ENCODE results near the gene FRYL. TPM values are rescaled to one million over a fixed set of nuclear protein-coding genes. Genes with fewer than 3 reads are reported as not detected.

The FRYL gene
- total RNA-seq, 1 experiment from 2014 or later, result 47.7 TPM

GRCh38 chr4:48645225-48645794 lies 134.8 kb downstream of the FRYL start:
- H3K4me2 ChIP-seq (ENCODE audit: low read length), result no peak overlapping the region
- ATAC-seq, result no peak
- H2AFZ ChIP-seq (ENCODE audit: low read depth, low read length, poor library complexity, severe bottlenecking), result no peak overlapping the region
- BruUV-seq (replicated peaks), result no TSS peak
- H3K4me1 ChIP-seq (ENCODE audit: control insufficient read depth in 1 of 2, insufficient read depth in 2 of 2, low read length in 2 of 2), result no peaks in the 10 kb centered on the region
- no peaks in the 10 kb centered on the region for H4K20me1 ChIP-seq (ENCODE audit: insufficient read depth)
- H3K9ac ChIP-seq (ENCODE audit: low read length), result no peak overlapping the region
- H3K9me3 ChIP-seq (ENCODE audit: control insufficient read depth in 1 of 2, insufficient read depth in 1 of 2, low read depth in 1 of 2, low read length in 2 of 2), result no peaks in the 10 kb centered on the region
- H3K4me3 ChIP-seq (replicated peaks in 1 of 2; ENCODE audit: low read depth in 1 of 2, low read length in 2 of 2), result no peak overlapping the region
- TF ChIP-seq, protein P1, sequence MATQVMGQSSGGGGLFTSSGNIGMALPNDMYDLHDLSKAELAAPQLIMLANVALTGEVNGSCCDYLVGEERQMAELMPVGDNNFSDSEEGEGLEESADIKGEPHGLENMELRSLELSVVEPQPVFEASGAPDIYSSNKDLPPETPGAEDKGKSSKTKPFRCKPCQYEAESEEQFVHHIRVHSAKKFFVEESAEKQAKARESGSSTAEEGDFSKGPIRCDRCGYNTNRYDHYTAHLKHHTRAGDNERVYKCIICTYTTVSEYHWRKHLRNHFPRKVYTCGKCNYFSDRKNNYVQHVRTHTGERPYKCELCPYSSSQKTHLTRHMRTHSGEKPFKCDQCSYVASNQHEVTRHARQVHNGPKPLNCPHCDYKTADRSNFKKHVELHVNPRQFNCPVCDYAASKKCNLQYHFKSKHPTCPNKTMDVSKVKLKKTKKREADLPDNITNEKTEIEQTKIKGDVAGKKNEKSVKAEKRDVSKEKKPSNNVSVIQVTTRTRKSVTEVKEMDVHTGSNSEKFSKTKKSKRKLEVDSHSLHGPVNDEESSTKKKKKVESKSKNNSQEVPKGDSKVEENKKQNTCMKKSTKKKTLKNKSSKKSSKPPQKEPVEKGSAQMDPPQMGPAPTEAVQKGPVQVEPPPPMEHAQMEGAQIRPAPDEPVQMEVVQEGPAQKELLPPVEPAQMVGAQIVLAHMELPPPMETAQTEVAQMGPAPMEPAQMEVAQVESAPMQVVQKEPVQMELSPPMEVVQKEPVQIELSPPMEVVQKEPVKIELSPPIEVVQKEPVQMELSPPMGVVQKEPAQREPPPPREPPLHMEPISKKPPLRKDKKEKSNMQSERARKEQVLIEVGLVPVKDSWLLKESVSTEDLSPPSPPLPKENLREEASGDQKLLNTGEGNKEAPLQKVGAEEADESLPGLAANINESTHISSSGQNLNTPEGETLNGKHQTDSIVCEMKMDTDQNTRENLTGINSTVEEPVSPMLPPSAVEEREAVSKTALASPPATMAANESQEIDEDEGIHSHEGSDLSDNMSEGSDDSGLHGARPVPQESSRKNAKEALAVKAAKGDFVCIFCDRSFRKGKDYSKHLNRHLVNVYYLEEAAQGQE (IDR thresholded peaks at IDR 0.05; ENCODE audit: low read depth), result no peak
- TF ChIP-seq POLR2A (IDR thresholded peaks at IDR 0.05; ENCODE audit: borderline replicate concordance, extremely low read depth, insufficient read depth, insufficient read length), result no peak
- TF ChIP-seq MAX (IDR thresholded peaks at IDR 0.05), result no peak
- TF ChIP-seq CTCF (IDR thresholded peaks at IDR 0.05 in 2 of 3, conservative IDR thresholded peaks at IDR 0.05 in 1 of 3; ENCODE audit: borderline replicate concordance in 1 of 3, insufficient read depth in 1 of 3, low read depth in 2 of 3, low read length in 2 of 3), result no peak
- DNase-seq (ENCODE audit: low read depth, low spot score), result no peak
- RAD21 ChIA-PET (ENCODE audit: low non-redundant PET in 1 of 2, low total read pairs in 2 of 2, uncharacterized antibody in 2 of 2, unreplicated experiment in 2 of 2), result no interaction called here
- intact Hi-C loops (cut with micrococcal nuclease), result no loop called here
- no peak overlapping the region for H3K27ac ChIP-seq (ENCODE audit: low read depth, low read length)
- no peaks in the 10 kb centered on the region for H3K9me2 ChIP-seq (ENCODE audit: insufficient read depth)
- CTCF ChIA-PET, result no interaction called here
- H3K79me2 ChIP-seq (ENCODE audit: insufficient read depth, low read length), result peaks cover 6% of the 10 kb centered on the region
- POLR2A ChIA-PET, result no interaction called here
- H3K36me3 ChIP-seq (ENCODE audit: control insufficient read depth in 1 of 2, insufficient read depth in 2 of 2, low read length in 2 of 2), result no peaks in the 10 kb centered on the region
- H3K27me3 ChIP-seq (ENCODE audit: insufficient read depth, low read length), result no peaks in the 10 kb centered on the region

Data from HCT116 (cell line).